Stimulated activated CD8-positive, alpha-beta memory T cell treated with anti-CD3 and anti-CD28 coated beads, Interleukin-7, amount 100 ng/mL, for 24 hours (primary cell): ENCODE results near the gene EPB41.
A peak's percentile ranks its signal among the peaks of the same experiment; 100 is the strongest.
"Not testable (repeated sequence)": the region's sequence is repeated elsewhere in the genome, so short reads cannot be mapped to it uniquely, and the experiment has no call there.

Experiments used
- DNase-seq: peaks from one replicate; pipeline ENCODE4 v3.0.0-alpha.2; 2020; ENCODE audit warnings: low read depth

The EPB41 gene

DNA sequence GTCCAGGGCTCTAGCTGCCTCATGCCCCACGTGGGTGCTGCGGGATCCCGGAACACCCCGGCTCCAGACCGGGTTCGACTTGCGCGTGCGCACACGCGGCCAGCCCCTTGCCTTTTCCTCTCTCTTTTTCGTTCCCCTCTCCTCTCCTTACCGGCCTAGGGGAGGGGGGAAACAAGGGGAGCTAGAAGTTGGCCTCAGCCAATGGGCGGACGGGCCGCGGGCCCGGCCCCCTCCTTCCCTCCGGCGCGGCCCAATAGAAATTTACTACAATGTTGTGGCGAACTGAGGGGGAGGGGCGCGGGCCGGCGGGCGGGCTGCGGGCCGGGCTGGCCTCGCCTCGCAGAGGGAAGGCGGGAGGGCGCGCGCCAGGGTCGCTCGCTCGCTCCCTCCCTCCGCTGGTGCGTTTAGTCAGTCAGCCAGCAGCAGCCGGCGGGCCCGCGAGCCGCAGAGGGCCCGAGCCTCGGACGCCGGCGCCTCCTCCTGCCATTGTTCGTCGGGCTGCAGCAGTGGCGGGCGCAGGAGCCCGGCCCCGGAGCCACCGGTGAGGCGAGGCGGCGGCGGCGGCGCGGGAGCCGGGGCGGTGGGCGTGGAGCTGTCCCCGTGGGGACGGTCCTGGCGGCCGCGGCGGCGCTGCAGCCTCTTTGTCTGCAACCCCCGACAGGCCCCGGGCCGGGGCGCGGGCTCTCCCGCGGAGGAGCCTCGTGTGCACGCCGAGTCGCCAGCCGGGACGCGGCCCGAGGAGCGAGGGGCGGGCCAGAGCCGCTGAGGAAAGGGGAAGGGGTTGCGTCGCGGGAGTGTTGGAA, at the start of gene EPB41:
TSS of gene EPB41 (plus strand) at position 342 of the 803 bp plus-strand sequence. CDS start 72,869 bp downstream, outside the sequence.
- peak; percentile 82 for DNase-seq

- no peak for DNase-seq
Measured at GRCh38 chr1:28864695-28865094, 49.7 kb upstream of the EPB41 start.

DNA sequence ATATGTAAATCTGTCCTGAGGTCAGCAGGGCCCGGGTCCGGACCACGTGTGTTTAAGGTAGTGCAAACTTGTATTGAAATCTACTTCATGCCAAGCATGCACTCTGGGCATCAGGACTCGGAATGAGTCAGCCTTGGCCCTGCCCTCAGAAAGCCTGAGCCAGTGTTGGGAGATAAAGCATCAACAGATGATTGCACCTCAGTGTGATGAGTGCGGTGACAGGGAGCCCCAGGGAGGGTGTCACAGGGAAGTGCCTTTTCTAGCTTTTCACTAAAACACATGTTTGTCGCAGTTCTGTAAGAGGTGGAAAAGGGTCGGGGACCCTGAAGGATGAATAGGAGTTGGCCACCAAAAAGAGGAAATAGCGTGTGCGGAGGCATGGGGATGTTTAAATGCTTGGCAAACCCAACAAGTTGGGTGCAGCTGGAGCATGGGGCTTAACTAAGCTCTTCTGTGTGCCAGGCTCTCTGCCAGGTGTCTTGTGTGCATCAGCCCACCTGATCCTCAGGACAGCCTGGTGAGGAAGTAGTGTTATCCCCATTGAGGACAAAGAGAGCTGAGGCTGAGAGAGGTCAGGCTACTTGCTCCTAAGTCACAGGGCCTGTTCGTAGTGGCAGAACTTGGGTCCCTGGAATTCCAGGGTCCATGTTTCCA, 48.2 kb upstream of the EPB41 start:
- no peak for DNase-seq

DNA sequence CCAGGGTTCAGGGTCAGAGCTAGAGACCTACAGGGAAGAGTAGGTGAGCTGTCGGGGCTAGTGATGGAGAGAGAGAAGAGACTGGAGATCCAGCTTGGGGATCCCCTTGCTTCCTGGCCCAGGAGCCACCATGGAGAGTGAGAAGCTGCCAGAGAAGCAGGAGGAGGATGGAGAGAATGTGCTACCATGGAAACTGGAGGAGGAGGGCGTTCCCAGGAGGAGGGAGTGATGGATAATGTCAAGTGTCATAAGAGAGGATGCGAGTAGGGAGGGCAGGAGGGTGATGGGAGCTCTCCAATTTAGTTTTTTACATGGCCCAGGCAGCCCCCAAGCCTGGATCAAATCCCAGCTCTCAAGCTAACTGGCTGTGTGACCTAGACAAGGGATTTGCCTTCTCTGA, 46.5 kb upstream of the EPB41 start:
- DNase-seq: no peak

DNA sequence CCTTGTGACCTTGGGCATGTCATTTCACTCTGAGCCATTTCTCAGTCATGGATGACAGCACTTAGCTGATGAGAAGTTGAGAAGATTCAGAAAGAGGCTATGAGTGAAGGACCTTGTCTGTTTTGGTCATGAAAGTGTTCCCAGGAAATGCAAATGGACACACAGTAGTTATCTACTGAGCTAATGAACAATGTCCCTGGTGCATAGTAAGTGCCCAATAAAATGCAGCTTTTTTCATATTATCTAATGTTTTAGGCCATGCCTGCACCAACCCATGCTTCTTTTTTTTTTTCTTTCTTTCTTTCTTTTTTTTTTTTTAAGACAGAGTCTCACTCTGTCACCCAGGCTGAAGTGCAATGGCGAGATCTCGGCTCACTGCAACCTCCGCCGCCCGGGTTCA, 44.4 kb upstream of the EPB41 start:
- no peak for DNase-seq

- DNase-seq: no peak
Measured at GRCh38 chr1:28871631-28872401, 42.6 kb upstream of the EPB41 start.

GRCh38 chr1:28875134-28875533, 39.2 kb upstream of the EPB41 start:
- not testable (repeated sequence) for DNase-seq

GRCh38 chr1:28877132-28877781, 37.1 kb upstream of the EPB41 start:
- DNase-seq: peak; percentile 47

DNA sequence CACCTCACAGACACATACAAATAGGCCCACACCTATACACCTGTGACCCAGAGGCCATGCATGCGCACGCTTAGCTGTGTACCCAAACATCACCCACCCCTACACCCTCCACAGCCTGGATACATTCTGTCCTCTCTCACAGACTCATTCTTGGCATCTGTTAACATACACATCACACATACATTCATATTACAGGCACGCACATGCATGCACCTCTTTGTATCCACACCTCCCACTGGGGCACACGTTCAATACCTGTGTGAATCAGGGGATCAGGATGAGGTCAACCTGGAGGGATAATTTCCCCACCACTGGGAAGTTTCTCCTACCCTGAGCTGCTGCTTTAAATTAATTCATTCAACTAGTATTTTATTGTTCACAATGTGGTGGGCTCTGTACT, 35.6 kb upstream of the EPB41 start:
- no peak for DNase-seq

DNA sequence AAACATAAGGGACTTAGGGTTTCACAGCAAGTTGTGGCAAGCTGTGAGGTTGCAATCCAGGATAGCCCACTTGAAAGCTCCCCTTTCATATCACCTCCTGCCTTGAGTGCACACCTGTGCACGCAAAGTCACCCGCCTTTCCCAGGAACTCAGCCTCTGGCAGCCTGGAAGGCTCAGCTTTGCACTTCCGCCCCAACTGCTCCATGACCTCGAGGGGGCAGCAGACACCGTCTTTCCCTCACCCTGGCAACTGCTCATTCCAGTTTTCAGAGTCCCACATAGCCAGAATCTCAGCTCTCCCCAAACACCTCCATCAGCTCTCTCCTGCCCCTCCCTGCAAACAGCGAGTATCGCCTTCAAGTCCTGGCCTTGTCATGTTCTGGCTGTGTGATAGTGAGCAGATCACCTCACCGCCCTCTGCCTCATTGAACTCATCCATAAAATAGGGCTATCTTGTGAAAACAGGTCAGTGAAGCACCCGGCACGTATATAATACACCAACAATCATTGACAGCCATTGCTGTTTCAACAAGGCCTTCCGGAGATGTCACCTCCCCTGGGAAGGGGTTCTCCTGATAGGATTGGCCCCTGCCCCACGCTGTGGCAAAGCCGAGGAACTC, 32.2 kb upstream of the EPB41 start:
- peak; percentile 60 for DNase-seq

- DNase-seq: no peak
Measured at GRCh38 chr1:28883242-28883616, 31.1 kb upstream of the EPB41 start.

- DNase-seq: no peak
Measured at GRCh38 chr1:28885472-28885877, 28.9 kb upstream of the EPB41 start.

DNA sequence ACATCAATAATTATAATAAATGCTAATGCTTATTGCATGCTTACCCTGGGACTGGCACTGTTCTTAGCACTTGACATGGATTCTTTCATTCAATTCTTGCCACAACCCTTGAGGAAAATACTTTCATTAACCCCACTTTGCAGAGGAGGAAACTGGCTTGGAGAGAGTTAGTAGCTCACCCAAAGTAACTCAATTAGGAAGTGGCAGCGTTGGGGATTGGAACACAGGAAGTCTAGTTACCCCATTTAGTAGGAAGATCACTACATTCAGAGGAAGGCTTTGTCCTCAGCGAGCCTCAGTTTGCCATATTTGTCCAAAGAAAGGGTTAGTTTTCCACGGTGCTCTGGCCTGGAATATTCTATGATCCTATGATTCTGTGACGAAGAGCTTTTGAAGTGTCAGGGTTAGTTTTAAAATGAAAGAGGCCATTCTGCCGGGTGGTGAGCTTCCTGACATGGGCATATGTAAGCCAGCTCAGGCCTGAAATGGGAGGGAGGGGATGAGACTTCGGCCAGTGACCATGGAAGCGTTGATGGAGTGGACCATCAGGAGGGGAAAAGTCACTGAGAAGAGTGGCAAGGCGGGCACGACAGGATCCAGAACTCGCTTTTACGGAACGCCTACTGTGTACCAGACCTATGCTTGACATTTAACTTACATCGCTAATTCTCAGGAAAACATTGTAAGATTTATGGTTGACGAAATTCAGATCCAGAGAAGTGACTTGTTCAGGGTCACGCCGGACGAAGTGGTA, 28.2 kb upstream of the EPB41 start:
- DNase-seq: no peak

DNA sequence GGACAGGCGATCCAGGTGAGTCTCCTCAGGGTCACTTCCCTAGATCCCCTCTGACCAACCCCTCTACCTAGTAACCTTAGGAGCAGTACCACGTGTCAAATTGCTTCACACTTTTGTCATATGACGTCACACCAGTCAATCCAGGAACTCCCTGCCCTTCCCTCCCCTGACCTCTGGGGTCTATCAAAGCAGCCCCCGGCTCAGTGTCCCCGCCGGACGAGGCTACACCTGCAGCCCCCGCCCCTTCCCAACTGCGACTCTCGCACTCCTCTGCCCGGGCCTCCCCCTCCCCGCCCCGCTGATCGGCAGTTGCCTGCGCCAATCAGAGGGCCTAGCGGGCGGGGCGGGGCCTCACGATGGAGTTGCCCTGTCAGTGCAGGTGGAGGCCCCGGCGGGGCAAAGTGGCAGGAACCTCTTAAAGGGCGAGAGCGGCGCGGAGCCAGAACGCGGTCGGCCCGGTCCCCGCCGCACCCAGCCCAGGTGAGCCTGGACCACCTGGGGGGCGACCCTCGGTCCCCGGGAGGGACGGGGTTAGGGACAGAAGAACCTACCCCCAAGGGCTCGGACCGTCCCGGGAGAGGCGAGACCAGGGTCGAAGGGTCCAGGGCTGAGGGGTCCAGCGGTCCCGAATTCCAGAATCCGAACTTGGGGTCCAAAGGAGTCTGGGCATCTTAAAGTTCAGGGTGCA, 27.5 kb upstream of the EPB41 start:
- DNase-seq: peak; percentile 77

- no peak for DNase-seq
Measured at GRCh38 chr1:28887419-28887834, 26.9 kb upstream of the EPB41 start.

- no peak for DNase-seq
Measured at GRCh38 chr1:28887835-28888682, 26.3 kb upstream of the EPB41 start.

DNA sequence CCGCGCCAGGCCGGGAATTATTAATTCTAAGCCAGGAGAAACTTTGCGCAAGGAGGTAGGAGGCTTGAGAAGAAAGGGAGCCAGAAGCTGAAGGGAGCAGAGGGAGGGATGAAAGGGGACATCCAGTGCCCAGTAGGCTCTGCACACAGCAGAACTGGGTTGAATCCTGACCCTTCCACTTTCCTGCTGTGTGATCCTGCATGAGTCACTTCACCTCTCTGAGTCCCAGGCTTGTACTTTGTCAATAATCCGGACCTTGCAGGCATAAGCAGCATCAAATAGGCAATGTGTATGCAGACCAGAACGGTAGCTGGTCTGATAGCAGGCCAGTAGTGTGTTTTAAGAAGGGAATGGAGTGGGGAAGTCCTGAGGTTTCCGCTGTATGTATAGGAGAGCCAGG, 25.5 kb upstream of the EPB41 start:
- no peak for DNase-seq

DNA sequence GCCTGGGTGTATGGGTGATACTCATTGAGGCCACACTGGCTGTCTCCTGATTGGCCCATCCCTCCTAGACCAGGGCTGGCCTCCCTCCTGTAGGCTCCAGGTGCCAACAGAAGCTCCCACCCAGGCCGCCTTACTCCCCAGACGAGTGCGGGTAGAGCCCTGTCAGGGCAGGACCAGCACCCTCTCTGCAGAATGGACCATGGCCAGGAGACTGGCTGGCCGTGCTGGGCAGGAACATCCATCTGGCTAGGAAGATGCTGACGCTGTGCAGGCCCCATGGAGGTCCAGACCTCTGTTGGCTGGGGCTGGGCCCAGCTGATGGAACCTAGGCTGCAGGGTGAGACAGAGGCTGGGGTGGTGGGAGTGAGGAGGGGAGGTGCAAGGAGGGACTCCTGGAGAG, 25.0 kb upstream of the EPB41 start:
- DNase-seq: no peak

GRCh38 chr1:28890435-28890834, 23.9 kb upstream of the EPB41 start:
- no peak for DNase-seq

DNA sequence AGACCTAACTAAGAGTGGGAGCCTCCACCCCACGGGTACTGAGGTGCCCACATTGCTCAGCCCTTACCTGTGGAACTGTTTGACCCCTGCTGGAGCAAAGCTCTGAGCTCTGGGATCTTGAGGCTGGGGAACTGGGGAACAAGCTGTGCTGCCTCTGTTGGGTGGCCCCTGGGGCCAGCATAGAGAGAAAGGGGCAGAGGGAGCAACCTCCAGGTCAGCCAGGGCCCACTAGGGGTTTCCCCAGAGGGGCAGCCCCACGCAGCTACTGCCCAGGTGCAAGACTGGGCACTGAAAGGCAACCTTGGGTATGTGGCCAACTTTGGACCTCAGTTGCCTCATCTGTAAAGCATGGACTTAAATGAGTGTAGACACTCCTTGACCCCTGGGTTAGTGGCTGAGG, 23.5 kb upstream of the EPB41 start:
- DNase-seq: no peak
